ENCODE results near the gene EPO. TPM values are rescaled to one million over a fixed set of nuclear protein-coding genes. Genes with fewer than 3 reads are reported as not detected.

EPO gene
- total RNA-seq, 4 donors from 2014 or later = not detected

- peaks cover 26 to 80% (median 32%) of the 10 kb centered on the region in 3 donors for H3K4me1 ChIP-seq
- intact Hi-C loops (cut with DNase I) = no loop called here
- H3K27ac ChIP-seq = no peak overlapping the region
- no peaks in the 10 kb centered on the region for H3K27me3 ChIP-seq
- TF ChIP-seq CTCF (IDR thresholded peaks at IDR 0.05) = no peak
- no peak for TF ChIP-seq POLR2A (IDR thresholded peaks at IDR 0.05)
- H3K9me3 ChIP-seq = no peaks in the 10 kb centered on the region
- peaks cover 38 to 62% (median 38%) of the 10 kb centered on the region in 3 donors for H3K36me3 ChIP-seq
- 83 to 90% methylated on average over 7 to 10 of the region's 36 CpGs for WGBS, 2 donors
- H3K4me3 ChIP-seq = no peak overlapping the region
- DNase-seq = no peak
These were observed 42.7 kb upstream of the EPO start for GRCh38 chr7:100677308-100678267.

- Histone ChIP-seq H3K27me3 (no peaks in the 10 kb centered on the region), H3K9me3 (no peaks in the 10 kb centered on the region), H3K36me3 (peaks cover 40 to 70% (median 43%) of the 10 kb centered on the region in 3 donors), H3K27ac (peak overlapping the region in 3 of 4 donors; percentile 51 to 86 (median 79)), H3K4me3 (no peak overlapping the region), H3K4me1 (peaks cover 23 to 74% (median 28%) of the 10 kb centered on the region in 3 donors)
- TF ChIP-seq POLR2A (IDR thresholded peaks at IDR 0.05) (no peak), CTCF (IDR thresholded peaks at IDR 0.05) (no peak)
- no peak for DNase-seq
- intact Hi-C loops (cut with DNase I) = no loop called here
- WGBS, 2 donors = 76 to 78% methylated on average over 23 to 26 of the region's 35 CpGs
These were observed 41.8 kb upstream of the EPO start for GRCh38 chr7:100678291-100678984.

DNA sequence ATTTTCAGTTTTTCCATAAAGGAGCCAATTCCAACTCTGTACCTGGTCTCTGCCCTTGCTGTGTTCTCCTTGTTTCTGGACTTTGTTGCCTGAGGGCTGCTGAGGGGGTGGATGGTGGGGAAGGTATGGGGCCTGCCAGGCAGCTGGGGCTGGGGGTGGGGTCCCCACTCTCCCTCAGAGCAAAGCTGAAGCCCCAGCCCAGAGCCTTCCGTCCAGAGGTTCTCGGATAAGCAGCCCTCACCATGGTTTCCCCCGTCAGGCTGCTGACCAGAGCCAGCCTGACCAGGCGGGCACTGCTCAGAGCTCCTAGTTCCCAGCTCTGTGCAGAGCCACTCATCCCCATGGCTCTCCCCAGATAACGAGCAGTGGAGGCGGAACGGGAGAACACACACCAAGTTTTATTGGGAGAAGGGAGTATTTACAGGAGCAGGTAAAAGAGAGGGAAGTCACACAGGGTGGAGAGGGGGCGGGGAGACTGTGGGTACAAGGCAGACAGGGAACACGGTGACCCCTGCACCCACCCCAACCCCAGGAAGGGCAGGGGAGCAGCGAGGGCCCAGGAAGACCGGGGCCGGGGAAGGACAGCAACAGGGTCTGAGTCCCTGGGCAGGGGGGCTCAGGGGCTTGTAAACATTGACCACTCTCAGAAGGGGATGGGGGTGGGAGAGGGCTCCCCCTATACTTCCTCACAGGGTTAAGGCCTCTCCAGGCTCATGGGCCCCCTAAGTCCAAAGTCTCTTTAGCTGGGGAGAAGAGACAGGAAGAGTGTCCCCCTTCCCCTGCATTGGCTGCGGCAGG is 40.9 kb upstream of the EPO start:
- no peak for TF ChIP-seq POLR2A (IDR thresholded peaks at IDR 0.05)
- TF ChIP-seq CTCF (IDR thresholded peaks at IDR 0.05) = no peak
- Histone ChIP-seq H3K9me3 (no peaks in the 10 kb centered on the region), H3K4me3 (no peak overlapping the region), H3K36me3 (peaks cover 44 to 79% (median 52%) of the 10 kb centered on the region in 3 donors), H3K4me1 (peaks cover 23 to 74% (median 28%) of the 10 kb centered on the region in 3 donors), H3K27me3 (no peaks in the 10 kb centered on the region), H3K27ac (peak overlapping the region; percentile 45 to 86 (median 82))
- no peak for DNase-seq
- intact Hi-C loops (cut with DNase I) = no loop called here
- WGBS, 2 donors = 69 to 73% methylated on average over 8 of the region's 13 CpGs

DNA sequence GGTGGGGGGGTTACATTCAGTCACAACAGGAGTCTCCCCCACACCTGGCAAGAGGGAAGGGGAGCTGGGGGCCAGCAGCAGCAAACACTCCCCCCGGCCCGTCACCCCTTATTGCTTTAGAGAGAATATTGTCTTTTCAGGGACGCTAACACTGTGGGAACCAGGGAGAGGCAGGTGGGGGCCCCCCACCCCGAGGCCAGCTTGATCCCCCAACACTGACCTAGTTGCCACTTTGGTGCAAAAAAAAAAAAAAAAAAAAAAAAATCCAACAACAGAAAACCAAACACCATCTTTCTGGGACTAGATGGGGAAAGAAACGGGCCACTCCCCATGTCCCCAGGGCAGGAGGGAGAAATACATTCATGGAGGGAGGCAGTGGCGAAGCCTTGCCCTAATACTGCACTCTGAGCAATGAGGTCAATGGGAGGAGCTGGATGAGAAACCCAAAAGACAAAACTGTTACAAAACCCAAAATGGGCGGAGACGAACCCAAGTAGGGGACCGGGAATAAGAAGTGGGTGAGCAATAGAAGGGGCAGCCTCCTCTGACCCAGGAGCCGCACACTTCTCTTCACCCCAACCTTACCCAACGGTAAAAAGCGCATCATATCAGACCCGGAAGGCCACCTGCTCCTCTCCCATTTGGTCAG is 40.2 kb upstream of the EPO start:
- Histone ChIP-seq H3K27me3 (no peaks in the 10 kb centered on the region), H3K36me3 (peaks cover 51 to 87% (median 60%) of the 10 kb centered on the region in 3 donors), H3K4me1 (peaks cover 23 to 74% (median 28%) of the 10 kb centered on the region in 3 donors), H3K9me3 (no peaks in the 10 kb centered on the region), H3K4me3 (no peak overlapping the region), H3K27ac (peak overlapping the region; percentile 64 to 86 (median 82))
- 44 to 52% methylated on average over 10 to 13 of the region's 13 CpGs for WGBS, 2 donors
- intact Hi-C loops (cut with DNase I) = no loop called here
- TF ChIP-seq POLR2A (IDR thresholded peaks at IDR 0.05) (no peak), CTCF (IDR thresholded peaks at IDR 0.05) (no peak)
- no peak for DNase-seq

Measured in esophagus squamous epithelium (tissue), 5 donors.